Transverse colon (tissue), 4 donors: ENCODE data around the gene CCRL2.

Experiments used
- EP300 ChIP-seq: sonication (generic); formaldehyde crosslinking; IDR thresholded peaks from one replicate; pipeline ENCODE4 v1.6.1; 2017; ENCODE audit warnings: antibody characterized with exemption, low read depth
- POLR2A ChIP-seq: fragments of 450-650 bp; IDR thresholded peaks from one replicate; pipeline ENCODE4 v1.6.1; 2016; ENCODE audit warnings: antibody characterized with exemption, mild to moderate bottlenecking, moderate library complexity
- POLR2AphosphoS5 ChIP-seq, 3 donors: sonication (generic); formaldehyde crosslinking; IDR thresholded peaks; one replicate each; pipeline ENCODE4 v1.6.1; 2016; ENCODE audit warnings: antibody characterized with exemption in 3 of 3
- TF ChIP-seq, protein P1 (sequence below), 5 experiments: fragments of 200-600 bp in 3 of 5; fragments of 450-650 bp in 2 of 5; sonication (generic) in 3 of 5; IDR thresholded peaks; 1 replicate in 2 of 5; 2 replicates in 3 of 5; pipeline ENCODE4 v1.5.1; 2016 to 2017; ENCODE audit warnings: antibody characterized with exemption in 5 of 5, inconsistent platforms in 3 of 5, mild to moderate bottlenecking in 2 of 5, moderate library complexity in 1 of 5

DNA sequence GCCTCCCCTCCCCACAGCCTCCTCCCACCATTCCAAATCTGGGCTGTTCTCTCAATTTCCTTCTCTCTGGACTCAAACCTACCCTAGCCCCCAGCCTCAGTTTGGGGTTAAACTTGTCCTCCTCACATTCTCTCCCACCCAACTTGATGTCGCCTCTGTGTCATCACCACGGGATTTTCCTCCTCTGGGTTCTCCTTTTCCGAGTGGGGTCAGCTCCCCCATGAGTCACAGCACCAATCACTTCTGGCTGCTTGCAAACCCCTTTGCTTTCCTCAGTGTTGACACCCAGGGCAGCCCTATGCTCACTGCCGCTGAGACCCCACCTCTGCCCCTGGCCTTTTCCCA, 644 bp upstream of the CCRL2 start:
- TF ChIP-seq EP300 (no peak), POLR2AphosphoS5 (IDR thresholded peaks at IDR 0.05) (no peak), POLR2A (no peak)
- TF ChIP-seq, protein P1, sequence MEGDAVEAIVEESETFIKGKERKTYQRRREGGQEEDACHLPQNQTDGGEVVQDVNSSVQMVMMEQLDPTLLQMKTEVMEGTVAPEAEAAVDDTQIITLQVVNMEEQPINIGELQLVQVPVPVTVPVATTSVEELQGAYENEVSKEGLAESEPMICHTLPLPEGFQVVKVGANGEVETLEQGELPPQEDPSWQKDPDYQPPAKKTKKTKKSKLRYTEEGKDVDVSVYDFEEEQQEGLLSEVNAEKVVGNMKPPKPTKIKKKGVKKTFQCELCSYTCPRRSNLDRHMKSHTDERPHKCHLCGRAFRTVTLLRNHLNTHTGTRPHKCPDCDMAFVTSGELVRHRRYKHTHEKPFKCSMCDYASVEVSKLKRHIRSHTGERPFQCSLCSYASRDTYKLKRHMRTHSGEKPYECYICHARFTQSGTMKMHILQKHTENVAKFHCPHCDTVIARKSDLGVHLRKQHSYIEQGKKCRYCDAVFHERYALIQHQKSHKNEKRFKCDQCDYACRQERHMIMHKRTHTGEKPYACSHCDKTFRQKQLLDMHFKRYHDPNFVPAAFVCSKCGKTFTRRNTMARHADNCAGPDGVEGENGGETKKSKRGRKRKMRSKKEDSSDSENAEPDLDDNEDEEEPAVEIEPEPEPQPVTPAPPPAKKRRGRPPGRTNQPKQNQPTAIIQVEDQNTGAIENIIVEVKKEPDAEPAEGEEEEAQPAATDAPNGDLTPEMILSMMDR (IDR thresholded peaks at IDR 0.05), result no peak
